ENCODE measurements around the gene SEL1L3.

GRCh38 chr4:25755911-25756310 is 106.9 kb downstream of the SEL1L3 start:
- TF ChIP-seq EP300 (IDR thresholded peaks at IDR 0.05) (no peak), CTCF (IDR thresholded peaks at IDR 0.05) (no peak), POLR2AphosphoS5 (IDR thresholded peaks at IDR 0.05) (no peak), POLR2A (IDR thresholded peaks at IDR 0.05) (no peak)

Data from stomach (tissue), 4 donors.